NCI-H187 (cell line): ENCODE results near the gene PLIN3.
A peak's percentile ranks its signal among the peaks of the same experiment; 100 is the strongest.
"Not testable (repeated sequence)": the region's sequence is repeated elsewhere in the genome, so short reads cannot be mapped to it uniquely, and the experiment has no call there.

Source experiments
- DNase-seq, 2 experiments: peaks; one replicate each; lab custom pipeline; 2025; lab: John Stamatoyannopoulos, UW

PLIN3 gene

DNA sequence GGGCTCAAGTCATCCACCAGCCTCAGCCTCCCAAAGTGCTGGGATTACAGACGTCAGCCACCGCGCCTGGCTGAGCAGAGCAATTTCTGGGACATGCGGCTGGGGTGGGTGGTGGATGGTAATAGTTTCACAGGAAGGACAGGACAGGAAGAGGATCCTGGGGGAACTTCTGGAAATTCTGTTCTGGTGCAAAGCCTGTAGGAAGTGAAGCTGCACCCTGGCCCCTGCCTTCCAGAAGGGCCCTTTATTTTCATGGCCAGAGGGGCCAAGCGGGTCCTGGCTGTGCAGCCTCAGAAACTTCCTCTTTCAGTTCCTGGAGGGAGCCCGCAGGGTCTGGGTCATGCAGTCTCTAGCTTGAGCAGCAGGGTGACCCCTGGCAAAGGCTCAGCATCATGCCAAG is 60.3 kb downstream of the PLIN3 start:
- DNase-seq = no peak

DNA sequence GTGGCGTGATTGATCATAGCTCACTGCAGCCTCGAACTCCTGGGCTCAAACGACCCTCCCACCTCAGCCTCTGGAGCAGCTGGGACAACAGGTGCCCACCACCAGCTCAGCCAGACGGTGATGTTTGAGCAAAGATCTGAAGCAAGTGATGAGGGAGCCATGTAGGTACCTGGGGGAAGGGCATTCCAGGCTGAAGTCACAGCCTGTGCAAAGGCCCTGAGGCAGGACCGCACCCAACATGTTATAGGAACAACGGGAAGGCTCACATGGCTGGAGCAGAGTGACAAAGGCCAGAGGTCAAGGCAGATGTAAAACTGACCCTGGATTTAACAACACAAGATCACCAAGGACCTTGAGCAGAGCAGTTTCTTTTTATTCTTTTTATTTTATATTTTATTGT is 61.1 kb downstream of the PLIN3 start:
- no peak for DNase-seq

DNA sequence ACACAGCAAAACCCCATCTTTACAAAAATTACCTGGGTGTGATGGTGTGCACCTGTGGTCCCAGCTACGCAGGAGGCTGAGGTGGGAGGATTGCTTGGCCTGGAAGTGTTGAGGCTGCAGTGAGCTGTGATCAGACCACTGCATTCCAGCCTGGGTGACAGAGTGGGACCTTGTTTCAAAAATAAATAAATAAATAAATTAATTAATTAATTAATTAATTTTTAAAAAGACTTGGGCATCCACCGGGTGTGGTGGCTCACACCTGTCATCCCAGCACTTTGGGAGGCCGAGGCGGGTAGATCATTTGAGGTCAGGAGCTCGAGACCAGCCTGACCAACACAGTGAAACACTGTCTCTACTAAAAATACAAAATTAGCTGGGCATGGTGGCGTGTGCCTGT is 62.3 kb downstream of the PLIN3 start:
- DNase-seq = not testable (repeated sequence)

DNA sequence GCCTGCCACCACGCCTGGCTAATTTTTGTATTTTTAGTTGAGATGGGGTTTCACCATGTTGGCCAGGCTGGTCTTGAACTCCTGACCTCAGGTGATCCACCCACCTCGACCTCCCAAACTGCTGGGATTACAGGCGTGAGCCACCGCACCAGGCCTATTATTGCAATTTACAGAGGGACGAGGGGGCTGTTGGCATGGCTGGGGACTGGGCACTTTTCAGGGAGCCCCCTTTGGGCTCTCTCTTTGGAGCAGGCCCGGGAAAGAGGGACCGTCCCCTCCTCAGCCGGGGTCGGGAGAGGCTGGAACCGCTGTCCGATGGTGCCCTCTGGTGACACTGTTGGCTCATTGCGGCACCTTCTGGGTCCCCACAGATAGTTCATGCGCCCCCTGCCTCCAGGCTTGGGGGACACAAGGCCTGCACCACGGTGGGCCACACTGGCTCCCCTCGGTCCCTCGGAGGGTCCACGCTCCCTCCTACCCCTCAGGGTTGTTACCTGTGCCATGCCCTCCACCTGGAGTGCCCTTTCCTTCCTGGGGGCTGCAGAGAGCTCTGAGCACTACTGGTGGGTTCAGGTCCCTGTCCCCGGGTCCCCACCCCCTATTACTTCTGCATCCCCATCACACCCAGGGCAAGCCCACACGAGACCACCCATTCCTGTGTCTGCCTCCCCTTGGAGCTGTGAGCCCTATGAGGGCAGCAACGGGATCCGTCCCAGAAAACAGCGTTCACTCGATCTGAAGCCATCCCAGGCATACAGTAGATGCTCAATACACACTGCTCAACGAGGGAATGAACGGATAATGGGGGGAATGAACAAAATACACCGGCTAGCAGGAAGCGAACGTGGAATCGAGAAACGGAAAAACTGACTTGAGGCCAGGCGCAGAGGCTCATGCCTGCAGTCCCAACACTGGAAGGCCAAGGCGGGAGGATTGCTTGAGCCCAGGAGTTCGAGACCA is 63.5 kb downstream of the PLIN3 start:
- DNase-seq = peak in 1 of 2 experiments; percentile 21

DNA sequence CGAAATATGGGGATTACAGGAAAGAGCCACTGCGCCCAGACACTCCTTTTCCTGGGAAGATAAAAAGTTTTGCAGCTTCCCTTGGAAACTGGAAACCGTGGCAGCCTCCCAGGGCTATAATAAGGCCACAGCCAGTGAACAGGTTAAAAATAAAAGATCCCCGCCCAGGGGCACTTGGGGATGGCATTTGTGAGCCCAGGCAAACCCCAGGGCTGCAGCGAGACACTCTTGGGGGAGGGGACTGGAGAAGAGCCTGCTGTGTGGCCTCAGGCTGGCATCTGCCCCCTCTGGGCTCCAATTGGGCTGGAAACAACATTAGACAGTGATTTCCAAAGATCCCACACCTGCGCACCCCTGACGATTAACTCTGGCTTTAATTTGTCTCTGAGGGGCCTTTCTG is 64.8 kb downstream of the PLIN3 start:
- DNase-seq = no peak

DNA sequence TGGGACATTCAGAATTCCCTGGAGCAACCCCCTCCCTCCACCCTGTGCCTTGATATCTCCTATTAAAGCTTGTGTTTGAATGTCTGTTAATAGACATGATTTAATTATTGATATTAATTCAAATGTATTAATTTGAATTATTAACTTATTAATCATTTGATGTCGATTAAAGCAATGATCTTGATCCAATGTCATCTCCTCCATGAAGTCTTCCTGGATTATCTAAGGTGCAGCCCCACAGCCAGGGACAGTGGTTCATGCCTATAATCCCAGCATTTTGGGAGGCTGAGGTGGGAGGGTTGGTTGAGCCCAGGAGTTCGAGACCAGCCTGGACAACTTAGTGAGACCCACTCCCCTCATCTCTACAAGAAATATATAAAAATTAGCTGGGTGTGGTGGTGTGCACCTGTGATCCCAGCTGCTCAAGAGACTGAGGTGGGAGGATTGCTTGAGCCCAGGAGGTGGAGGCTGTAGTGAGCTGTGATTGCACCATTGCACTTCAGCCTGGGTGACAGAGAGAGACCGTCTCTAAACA is 66.3 kb downstream of the PLIN3 start:
- DNase-seq = no peak

DNA sequence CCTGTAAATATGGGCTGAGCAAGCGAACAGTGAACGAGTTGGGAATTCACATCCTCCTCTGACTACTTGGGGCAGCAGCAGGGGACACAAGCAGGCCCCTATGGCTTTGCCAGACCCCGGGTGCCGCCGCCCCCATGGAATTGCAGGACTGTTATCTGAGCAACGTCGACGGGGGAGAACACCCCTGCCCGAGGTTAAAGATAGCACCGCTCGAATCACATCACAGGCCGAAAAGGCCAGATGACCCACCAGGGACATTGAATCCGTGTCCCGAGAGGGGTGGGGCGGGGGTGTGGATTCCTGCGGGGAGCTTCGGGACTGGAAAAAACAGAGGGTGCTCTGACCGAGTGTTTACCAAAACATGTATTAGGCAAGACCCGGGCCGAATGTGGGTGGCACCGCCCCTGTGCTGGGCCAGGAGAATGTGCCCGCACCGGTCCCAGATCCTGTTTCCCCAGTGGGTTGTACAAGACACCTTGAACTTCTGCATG is 66.8 kb downstream of the PLIN3 start:
- DNase-seq = no peak

DNA sequence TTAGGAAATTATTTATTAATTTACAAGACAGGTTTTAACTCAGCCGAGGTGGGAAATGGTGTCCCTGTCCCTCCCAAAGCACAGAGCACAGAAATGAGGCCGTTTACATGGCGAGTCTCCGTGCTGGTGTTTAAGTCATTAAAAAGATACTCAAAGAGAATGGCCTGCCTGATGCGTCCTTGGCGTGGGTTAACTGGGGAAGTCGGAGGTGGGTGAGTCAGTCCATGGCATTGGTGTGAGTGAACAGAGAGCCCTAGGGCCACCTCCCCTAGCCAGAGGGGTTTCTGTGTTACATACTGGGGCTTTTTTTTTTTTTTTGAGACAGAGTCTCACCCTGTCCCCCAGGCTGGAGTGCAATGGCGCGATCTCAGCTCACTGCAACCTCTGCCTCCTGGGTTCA is 72.1 kb downstream of the PLIN3 start:
- DNase-seq = no peak

DNA sequence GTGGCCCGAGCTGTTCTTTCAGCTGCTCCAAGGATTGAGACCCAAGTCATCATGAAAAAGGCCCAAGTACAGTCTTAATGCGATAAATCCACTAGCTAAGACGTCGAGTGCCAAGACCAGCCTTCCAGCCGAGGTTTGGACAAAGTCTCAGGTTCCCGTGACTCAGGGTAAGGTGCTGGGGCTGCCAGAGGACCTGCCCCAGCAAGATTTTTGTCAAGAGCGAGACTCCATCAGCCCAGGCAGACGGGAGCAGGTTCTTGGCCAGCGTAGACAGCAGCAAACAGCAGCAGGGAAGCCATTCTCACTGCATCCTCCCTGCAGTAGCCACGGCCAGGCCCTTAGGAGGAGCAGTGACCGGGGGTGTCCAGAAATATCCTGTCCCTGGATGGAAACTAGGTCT is 72.5 kb downstream of the PLIN3 start:
- no peak for DNase-seq

DNA sequence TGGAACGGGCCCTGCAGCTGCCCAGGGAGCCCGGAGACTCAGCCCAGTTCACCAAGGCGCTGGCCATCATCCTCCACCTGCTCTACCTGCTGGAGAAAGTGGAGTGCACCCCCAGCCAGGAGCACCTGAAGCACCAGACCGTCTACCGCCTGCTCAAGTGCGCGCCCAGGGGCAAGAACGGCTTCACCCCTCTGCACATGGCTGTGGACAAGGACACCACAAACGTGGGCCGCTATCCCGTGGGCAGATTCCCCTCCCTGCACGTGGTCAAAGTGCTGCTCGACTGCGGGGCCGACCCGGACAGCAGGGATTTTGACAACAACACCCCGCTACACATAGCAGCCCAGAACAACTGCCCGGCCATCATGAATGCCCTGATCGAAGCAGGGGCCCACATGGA is 74.2 kb downstream of the PLIN3 start:
- DNase-seq = not testable (repeated sequence)

DNA sequence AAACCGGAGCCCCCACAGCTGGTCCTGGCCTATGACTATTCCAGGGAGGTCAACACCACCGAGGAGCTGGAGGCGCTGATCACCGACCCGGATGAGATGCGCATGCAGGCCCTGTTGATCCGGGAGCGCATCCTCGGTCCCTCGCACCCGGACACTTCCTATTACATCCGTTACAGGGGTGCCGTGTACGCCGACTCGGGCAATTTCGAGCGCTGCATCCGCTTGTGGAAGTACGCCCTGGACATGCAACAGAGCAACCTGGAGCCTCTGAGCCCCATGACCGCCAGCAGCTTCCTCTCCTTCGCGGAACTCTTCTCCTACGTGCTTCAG is 74.6 kb downstream of the PLIN3 start:
- DNase-seq = not testable (repeated sequence)

DNA sequence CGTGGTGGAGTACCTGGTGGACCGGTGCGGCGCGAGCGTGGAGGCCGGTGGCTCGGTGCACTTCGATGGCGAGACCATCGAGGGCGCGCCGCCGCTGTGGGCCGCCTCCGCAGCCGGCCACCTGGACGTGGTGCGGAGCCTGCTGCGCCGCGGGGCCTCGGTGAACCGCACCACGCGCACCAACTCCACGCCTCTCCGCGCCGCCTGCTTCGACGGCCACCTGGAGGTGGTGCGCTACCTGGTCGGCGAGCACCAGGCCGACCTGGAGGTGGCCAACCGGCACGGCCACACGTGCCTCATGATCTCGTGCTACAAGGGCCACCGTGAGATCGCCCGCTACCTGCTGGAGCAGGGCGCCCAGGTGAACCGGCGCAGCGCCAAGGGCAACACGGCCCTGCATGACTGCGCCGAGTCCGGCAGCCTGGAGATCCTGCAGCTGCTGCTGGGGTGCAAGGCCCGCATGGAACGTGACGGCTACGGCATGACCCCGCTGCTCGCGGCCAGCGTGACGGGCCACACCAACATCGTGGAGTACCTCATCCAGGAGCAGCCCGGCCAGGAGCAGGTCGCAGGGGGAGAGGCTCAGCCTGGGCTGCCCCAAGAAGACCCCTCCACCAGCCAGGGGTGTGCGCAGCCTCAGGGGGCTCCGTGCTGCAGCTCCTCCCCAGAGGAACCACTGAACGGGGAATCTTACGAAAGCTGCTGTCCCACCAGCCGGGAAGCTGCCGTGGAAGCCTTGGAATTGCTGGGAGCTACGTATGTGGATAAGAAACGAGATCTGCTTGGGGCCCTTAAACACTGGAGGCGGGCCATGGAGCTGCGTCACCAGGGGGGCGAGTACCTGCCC is 75.2 kb downstream of the PLIN3 start:
- not testable (repeated sequence) for DNase-seq

DNA sequence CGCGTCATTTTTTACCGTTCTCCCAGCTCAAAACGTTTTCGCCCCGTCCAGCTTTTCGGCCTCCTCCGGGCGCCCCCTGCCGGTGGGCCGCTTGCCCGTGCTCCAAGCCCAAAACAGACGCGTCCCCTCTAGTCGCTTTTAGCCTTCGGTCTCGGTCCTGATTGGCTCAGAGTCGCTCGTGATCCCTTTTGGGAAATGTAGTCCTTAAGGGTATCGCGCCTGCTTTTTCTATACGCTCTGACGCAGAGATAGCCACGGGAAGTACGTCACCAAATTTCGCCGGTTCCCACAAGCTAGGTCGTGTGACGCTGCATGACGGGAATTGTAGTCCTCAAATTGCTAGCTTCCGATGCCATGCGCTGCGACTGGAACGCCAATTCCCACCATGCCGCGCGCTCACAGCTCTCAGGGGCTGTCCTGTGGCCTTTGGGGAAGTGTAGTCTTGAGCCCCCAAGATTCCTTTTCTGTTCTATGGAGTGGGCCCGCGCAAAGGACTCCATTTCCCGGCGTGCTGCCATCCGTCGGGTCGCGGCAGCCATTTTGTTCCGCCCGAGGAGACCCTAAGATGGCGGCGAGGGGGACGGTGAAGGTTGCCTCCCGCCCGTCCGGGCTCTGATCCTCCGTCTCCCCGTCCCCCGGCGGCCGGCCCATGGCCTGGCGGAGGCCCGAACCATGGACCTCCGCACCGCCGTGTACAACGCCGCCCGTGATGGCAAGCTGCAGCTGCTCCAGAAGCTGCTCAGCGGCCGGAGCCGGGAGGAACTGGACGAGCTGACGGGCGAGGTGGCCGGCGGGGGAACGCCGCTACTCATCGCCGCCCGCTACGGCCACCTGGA is 76.1 kb downstream of the PLIN3 start, which contains the start of gene FEM1A:
Gene FEM1A (plus strand): TSS at position 552 of the 836 bp plus-strand sequence. CDS start 121 bp downstream, at position 673.
- DNase-seq = peak; percentile 98 to 99
